ENCODE results near the gene PRIM2.
"Not testable (repeated sequence)": the region's sequence is repeated elsewhere in the genome, so short reads cannot be mapped to it uniquely, and the experiment has no call there.

Gene PRIM2

DNA sequence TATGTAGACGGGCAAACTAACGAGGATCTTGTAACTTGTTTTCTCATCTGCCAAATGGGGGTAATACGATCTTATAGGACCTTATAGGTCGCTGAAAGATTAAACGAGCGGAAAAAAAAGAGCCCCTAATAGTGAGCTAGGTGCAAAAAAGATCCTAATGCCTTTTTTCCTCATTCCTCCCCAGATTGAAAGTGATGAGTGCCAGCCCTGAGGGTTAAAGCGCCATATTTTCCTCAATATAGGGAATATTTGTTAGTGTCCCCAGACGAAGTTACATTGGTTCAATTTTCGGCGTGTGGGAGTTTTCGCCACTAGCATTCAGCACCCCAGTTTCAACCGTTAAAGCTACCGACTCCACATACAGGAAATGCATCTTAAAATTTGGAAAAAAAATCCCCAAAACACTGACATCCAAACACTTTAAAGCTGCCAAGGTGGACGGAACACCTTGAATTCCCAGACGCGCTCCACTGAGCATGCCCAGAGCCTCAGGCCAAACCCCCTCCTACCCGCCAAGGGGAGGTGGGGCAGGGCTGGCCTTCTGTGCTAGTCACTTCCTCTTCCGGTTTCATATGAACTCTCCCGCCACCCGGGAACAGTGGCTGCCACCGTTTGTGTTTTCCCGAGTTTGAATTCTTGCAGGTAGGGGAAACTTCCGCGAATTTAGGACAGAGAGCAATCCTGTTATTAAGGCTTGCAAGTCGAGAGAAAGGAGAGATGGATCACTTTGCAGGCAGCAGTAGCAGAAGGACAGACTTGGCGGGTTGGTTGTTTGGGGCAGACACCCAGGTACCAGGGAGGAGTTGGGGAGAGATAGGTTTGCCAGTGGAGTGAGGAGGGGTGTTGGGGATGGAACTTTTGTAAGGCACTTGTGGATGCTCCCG is at the start of gene PRIM2:
TSS of gene PRIM2 (plus strand) at position 571 of the 884 bp plus-strand sequence. CDS start 816 bp downstream, outside the sequence.
- peak; percentile 73 for DNase-seq

DNA sequence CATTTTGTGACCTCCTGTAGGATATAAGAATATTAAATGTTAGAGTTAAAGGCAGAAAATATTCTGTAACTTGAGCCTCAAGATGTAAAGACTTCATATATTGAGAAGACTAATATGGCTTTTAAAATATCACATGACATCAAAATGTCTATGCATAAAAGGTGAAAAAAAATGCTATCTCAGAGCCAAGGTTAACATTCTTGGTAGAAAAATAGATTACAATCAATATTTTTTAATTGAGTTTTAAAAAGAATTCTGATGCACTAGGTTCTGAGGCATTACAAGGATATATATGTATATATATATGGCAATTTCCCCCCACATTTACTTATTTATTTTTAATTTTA is 49.2 kb upstream of the PRIM2 start:
- DNase-seq: no peak

DNA sequence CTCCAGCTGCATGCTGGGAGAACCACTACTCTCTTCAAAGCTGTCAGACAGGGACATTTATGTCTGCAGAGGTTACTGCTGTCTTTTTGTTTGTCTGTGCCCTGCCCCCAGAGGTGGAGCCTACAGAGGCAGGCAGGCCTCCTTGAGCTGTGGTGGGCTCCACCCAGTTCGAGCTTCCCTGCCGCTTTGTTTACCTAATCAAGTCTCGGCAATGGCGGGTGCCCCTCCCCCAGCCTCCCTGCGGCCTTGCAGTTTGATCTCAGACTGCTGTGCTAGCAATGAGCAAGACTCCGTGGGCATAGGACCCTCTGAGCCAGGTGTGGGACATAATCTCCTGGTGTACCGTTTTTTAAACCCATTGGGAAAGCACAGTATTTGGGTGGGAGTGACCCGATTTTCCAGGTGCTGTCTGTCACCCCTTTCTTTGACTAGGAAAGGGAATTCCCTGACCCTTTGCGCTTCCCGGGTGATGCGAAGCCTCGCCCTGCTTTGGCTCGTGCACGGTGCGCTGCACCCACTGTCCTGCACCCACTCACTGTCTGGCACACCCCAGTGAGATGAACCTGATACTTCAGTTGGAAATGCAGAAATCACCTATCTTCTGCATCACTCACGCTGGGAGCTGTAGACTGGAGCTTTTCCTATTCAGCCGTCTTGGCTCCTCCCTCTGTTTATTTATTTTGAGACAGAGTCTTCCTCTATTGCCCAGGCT is 43.2 kb upstream of the PRIM2 start:
- DNase-seq: not testable (repeated sequence)

- DNase-seq: no peak
These were observed 42.0 kb upstream of the PRIM2 start for GRCh38 chr6:57275384-57275783.

GRCh38 chr6:57276946-57277345 is 40.5 kb upstream of the PRIM2 start:
- DNase-seq: no peak

DNA sequence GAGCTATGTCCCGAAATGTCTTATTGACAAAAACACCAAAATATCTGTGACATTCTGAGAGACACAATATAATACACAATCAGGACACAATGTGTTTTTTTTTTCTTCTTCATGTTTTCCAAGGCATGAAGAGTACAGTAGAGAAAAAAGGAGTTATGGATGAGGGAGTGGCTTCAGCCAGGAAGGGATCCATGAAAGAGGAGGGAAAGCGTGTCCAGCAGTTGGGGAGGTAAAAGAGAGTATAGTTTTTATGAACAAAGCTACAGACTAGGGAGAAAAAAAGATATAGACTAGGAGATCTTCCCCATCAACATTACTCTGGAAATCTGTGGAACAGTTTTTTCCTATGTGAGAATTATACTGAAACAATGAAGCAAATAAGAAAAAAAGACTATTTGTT is 38.9 kb upstream of the PRIM2 start:
- no peak for DNase-seq

DNA sequence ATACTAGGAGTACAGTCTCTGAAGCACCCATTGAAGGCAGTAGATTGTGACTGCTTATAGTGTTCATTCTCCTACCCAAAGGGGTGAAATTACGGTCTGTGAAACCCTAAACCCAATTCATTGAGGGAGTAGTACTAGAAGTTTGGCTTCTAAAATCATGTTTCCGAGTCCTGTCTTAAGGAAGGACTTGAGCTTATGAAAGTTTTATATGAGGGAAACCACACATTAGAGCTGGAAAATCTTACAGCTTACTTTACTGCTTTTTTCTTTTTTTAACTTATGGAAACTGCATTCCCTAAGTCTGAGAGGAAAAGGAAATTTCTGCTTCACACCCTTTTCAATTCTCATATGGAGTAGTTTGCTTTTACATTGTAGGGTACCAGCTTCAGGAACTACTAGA is 38.4 kb upstream of the PRIM2 start:
- DNase-seq: no peak

GRCh38 chr6:57283106-57283505 is 34.3 kb upstream of the PRIM2 start:
- no peak for DNase-seq

GRCh38 chr6:57283911-57284455 is 33.4 kb upstream of the PRIM2 start:
- DNase-seq: no peak

GRCh38 chr6:57288136-57288535 is 29.3 kb upstream of the PRIM2 start:
- not testable (repeated sequence) for DNase-seq

DNA sequence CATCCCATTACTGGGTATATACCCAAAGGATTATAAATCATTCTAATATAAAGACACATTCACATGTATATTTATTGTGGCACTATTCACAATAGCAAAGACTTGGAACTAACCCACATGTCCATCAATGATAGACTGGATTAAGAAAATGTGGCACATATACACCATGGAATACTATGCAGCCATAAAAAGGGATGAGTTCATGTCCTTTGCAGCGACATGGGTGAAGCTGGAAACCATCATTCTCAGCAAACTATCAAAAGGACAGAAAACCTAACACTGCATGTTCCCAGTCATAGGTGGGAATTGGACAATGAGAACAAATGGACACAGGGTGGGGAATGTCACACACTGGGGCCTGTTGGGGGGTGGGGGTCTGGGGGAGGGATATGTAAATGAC is 24.0 kb upstream of the PRIM2 start:
- not testable (repeated sequence) for DNase-seq

GRCh38 chr6:57294862-57295445 is 22.5 kb upstream of the PRIM2 start:
- DNase-seq: no peak

GRCh38 chr6:57297505-57297904 is 19.9 kb upstream of the PRIM2 start:
- DNase-seq: no peak

GRCh38 chr6:57298741-57299140 is 18.7 kb upstream of the PRIM2 start:
- no peak for DNase-seq

DNA sequence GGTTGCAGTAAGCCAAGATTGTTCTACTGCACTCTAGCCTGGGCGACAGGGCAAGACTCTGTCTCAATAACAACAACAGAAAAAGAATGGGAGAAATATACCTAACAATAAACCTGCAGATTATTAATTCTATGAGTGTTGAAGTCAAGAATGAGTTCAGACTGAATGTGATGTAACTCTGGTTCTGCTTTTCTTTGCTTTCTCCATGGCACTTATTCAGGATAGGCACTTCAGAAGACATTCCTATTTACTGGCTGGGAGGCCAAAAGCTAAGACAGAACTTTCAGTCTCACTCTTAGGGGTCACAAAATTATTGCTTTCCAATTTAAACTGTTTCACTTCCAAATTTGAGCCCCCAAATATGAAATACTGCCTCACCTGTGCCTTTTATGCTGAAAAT is 15.7 kb upstream of the PRIM2 start:
- no peak for DNase-seq

- no peak for DNase-seq
These were observed 15.0 kb upstream of the PRIM2 start for GRCh38 chr6:57302477-57302876.

DNA sequence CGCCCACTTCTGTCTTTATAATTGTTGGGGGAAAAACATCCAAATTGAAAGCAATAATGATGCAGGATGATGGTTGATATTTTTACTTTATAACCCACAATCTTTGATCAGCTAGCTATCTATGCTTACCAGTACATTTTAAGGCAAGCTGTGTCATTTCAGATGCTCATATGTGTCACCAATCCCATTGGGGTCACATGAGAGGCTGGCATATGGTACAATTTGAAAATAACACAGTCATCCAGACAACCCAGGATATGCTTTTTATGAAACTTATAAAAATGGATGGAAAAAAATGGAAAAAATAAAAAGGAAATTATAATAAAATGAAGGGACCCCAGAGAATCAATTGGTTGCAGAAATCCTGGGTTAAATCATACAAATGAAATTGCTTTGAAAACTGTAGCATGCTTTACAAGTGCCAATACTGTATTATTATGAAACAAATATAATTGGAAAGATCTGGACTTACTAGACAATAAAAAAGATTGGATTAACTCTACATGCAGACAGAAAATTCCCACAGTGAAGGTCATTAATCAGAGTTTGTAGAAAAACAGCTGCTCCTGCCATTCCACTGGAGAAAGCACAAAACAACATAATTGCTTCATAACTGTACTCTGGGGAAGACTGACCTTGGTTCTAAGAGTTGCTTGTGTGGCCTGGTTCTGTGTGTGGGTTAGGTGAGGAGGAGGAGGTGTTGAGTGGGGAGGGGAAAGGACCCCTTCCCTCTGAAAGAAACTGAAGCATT is 13.3 kb upstream of the PRIM2 start:
- DNase-seq: no peak

DNA sequence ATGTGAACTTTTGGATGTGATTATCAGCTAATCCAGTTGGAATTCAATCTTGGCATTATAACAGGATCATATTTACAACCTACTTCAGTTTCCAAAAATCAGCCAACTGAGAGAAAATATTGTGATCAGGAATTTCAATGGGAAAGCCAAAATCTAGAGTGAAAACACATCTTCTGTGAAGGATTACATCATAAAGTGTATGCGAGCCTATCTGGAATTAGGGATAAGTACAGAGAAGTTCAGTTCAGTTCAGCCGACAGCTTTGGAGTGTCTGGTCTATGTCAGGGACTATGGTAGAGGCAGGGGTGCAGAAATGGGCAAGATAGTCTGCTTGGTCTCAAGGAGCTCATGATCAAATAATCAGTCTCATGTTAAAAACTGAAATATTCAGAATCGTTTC is 12.3 kb upstream of the PRIM2 start:
- no peak for DNase-seq

DNA sequence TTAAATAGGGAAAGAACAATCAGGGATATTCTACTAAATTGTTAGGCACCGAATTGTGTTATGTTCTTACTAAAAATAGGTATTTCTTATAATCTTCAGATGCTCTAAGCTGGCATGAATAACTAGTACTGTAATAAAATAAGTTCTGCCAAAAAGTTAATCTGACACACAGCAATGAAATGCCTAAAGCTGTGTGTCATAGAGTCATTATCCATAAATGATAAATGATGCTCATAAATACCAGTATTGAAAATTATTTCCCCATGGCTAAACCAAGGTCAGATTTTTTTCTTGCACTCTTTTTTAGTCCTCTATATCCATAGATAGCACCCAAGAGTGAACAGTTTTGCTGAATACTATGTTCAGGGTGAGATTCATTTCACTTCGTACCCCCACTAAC is 11.7 kb upstream of the PRIM2 start:
- DNase-seq: no peak

DNA sequence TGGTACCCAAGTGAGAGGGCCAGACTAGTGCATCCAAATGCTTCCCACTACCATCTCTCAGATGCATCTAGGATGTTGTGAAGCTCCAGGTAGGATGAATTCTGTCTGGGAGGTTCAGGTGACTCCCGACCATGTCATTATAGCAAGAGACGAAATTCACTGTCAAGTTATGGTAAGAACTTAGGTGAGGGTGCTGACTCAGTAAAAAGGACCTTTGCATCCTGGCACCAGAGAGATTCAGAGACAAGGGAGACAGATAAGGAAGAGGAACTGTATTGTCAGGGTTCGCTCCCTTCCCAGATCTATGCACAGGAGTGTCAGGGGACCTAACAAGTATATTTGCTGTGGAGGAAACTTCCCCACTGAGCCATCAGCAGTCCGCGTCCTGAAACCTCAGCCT is 11.2 kb upstream of the PRIM2 start:
- no peak for DNase-seq

GRCh38 chr6:57307850-57308249 is 9.6 kb upstream of the PRIM2 start:
- DNase-seq: no peak

DNA sequence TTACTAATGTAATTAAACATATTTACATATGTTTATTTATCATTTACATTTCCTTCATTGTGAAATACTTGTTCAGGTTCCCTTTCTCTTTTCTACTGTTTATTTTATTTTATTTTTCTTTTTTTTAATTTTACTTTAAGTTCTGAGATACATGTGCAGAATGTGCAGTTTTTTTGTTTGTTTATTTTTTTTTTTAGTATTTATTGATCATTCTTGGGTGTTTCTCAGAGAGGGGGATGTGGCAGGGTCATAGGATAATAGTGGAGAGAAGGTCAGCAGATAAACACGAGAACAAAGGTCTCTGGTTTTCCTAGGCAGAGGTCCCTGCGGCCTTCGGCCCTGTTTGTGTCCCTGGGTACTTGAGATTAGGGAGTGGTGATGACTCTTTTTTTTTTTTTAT is 8.7 kb upstream of the PRIM2 start:
- DNase-seq: not testable (repeated sequence)
